ENCODE data around the gene C10orf143. TPM values are rescaled to one million over a fixed set of nuclear protein-coding genes. Genes with fewer than 3 reads are reported as not detected.

The C10orf143 gene
- total RNA-seq, 3 donors from 2014 or later, result 3.0 to 4.5 (median 4.2) TPM

DNA sequence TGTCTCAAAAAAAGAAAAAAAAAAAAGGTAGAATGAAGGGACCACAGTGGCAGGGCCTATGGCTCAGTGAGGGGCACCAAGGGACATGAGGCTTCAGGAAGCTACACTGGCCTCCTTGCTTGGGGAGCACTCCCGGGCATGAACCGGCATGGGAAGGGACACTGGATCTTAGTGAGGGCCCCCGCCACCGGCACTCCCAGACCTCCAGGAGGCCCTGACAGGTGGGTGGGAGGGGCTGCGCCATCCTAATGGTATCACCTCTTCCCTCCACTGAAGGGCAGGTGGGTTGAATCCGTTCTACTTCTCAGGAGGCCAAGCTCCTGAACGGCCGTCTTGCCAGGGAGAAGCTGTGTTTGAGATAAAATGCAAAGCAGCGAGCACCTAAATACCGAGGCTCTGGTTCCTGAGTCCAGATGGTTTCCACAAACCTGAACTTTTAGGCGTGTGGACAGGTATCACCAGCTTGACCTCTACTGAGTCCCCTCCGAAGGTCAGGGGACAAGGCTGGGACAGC, 69.8 kb downstream of the C10orf143 start:
- H3K36me3 Mint-ChIP-seq (ENCODE audit: insufficient read depth), result no peaks in the 10 kb centered on the region
- DNase-seq, result no peak
- ATAC-seq, result no peak
- H3K9me3 Mint-ChIP-seq, result no peaks in the 10 kb centered on the region
- no peaks in the 10 kb centered on the region for H3K4me1 Mint-ChIP-seq (ENCODE audit: low read depth)
- no peak overlapping the region for H3K4me3 Mint-ChIP-seq
- peaks cover 17% of the 10 kb centered on the region for H3K27me3 Mint-ChIP-seq (ENCODE audit: low read depth)

GRCh38 chr10:130040351-130040750, 70.3 kb downstream of the C10orf143 start:
- H3K4me3 Mint-ChIP-seq, result no peak overlapping the region
- H3K36me3 Mint-ChIP-seq (ENCODE audit: insufficient read depth), result no peaks in the 10 kb centered on the region
- no peaks in the 10 kb centered on the region for H3K9me3 Mint-ChIP-seq
- H3K4me1 Mint-ChIP-seq (ENCODE audit: low read depth), result no peaks in the 10 kb centered on the region
- no peak for DNase-seq
- H3K27me3 Mint-ChIP-seq (ENCODE audit: low read depth), result peaks cover 17% of the 10 kb centered on the region
- ATAC-seq, result no peak

- no peak overlapping the region for H3K4me3 Mint-ChIP-seq
- H3K27me3 Mint-ChIP-seq (ENCODE audit: low read depth), result peaks cover 19% of the 10 kb centered on the region
- ATAC-seq (no peak), DNase-seq (no peak)
- no peaks in the 10 kb centered on the region for H3K9me3 Mint-ChIP-seq
- H3K4me1 Mint-ChIP-seq (ENCODE audit: low read depth), result no peaks in the 10 kb centered on the region
- no peaks in the 10 kb centered on the region for H3K36me3 Mint-ChIP-seq (ENCODE audit: insufficient read depth)
Measured at GRCh38 chr10:130039141-130039540, 71.5 kb downstream of the C10orf143 start.

- no peak overlapping the region for H3K4me3 Mint-ChIP-seq
- no peaks in the 10 kb centered on the region for H3K36me3 Mint-ChIP-seq (ENCODE audit: insufficient read depth)
- H3K4me1 Mint-ChIP-seq (ENCODE audit: low read depth), result no peaks in the 10 kb centered on the region
- no peaks in the 10 kb centered on the region for H3K9me3 Mint-ChIP-seq
- DNase-seq, result no peak
- ATAC-seq, result no peak
- peaks cover 18% of the 10 kb centered on the region for H3K27me3 Mint-ChIP-seq (ENCODE audit: low read depth)
Measured at GRCh38 chr10:130038611-130039109, 72.0 kb downstream of the C10orf143 start.

GRCh38 chr10:130038019-130038555, 72.5 kb downstream of the C10orf143 start:
- ATAC-seq (no peak), DNase-seq (no peak)
- Mint-ChIP-seq H3K9me3 (no peaks in the 10 kb centered on the region), H3K27me3 (ENCODE audit: low read depth) (peaks cover 13% of the 10 kb centered on the region), H3K4me1 (ENCODE audit: low read depth) (no peaks in the 10 kb centered on the region), H3K4me3 (no peak overlapping the region), H3K36me3 (ENCODE audit: insufficient read depth) (no peaks in the 10 kb centered on the region)

- no peak for DNase-seq
Measured at GRCh38 chr10:130037169-130037661, 73.4 kb downstream of the C10orf143 start.

GRCh38 chr10:130036296-130037065, 74.1 kb downstream of the C10orf143 start:
- ATAC-seq, result no peak
- peaks cover 13% of the 10 kb centered on the region for H3K27me3 Mint-ChIP-seq (ENCODE audit: low read depth)
- no peaks in the 10 kb centered on the region for H3K9me3 Mint-ChIP-seq
- no peaks in the 10 kb centered on the region for H3K4me1 Mint-ChIP-seq (ENCODE audit: low read depth)
- DNase-seq, result no peak
- H3K36me3 Mint-ChIP-seq (ENCODE audit: insufficient read depth), result no peaks in the 10 kb centered on the region
- no peak overlapping the region for H3K4me3 Mint-ChIP-seq

More at GRCh38 chr10:130037169-130037661, 73.4 kb downstream of the C10orf143 start:
- Mint-ChIP-seq H3K9me3 (no peaks in the 10 kb centered on the region), H3K36me3 (ENCODE audit: insufficient read depth) (no peaks in the 10 kb centered on the region), H3K4me1 (ENCODE audit: low read depth) (no peaks in the 10 kb centered on the region), H3K4me3 (no peak overlapping the region), H3K27me3 (ENCODE audit: low read depth) (peaks cover 13% of the 10 kb centered on the region)
- no peak for ATAC-seq

DNA sequence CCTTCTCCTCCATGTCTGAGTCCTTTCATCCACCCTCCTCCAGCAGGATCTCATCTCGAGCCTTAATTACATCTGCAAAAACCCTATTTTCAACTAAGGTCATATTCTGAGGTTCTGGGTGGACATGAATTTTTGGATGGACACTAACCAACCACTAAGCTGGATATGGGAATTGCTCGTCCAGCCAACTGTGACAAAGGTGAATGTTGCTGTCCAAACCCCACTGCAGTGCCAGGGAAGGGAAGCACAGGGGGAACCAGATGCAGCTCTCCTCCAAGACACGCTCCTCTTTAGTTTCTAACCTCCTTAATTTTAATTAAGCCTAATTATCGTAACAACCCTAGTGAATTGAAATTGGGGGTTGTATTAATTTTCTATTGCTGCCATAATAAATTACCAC, 81.4 kb downstream of the C10orf143 start:
- H3K27me3 Mint-ChIP-seq (ENCODE audit: low read depth), result peaks cover 5% of the 10 kb centered on the region
- no peaks in the 10 kb centered on the region for H3K4me1 Mint-ChIP-seq (ENCODE audit: low read depth)
- ATAC-seq (no peak), DNase-seq (no peak)
- no peaks in the 10 kb centered on the region for H3K9me3 Mint-ChIP-seq
- H3K36me3 Mint-ChIP-seq (ENCODE audit: insufficient read depth), result no peaks in the 10 kb centered on the region
- no peak overlapping the region for H3K4me3 Mint-ChIP-seq

- Mint-ChIP-seq H3K27me3 (ENCODE audit: low read depth) (peaks cover 3% of the 10 kb centered on the region), H3K4me1 (ENCODE audit: low read depth) (no peaks in the 10 kb centered on the region), H3K9me3 (no peaks in the 10 kb centered on the region), H3K36me3 (ENCODE audit: insufficient read depth) (no peaks in the 10 kb centered on the region), H3K4me3 (no peak overlapping the region)
- ATAC-seq (peak in 1 of 2 donors; percentile 14), DNase-seq (no peak)
Measured at GRCh38 chr10:130028465-130028819, 82.2 kb downstream of the C10orf143 start.

DNA sequence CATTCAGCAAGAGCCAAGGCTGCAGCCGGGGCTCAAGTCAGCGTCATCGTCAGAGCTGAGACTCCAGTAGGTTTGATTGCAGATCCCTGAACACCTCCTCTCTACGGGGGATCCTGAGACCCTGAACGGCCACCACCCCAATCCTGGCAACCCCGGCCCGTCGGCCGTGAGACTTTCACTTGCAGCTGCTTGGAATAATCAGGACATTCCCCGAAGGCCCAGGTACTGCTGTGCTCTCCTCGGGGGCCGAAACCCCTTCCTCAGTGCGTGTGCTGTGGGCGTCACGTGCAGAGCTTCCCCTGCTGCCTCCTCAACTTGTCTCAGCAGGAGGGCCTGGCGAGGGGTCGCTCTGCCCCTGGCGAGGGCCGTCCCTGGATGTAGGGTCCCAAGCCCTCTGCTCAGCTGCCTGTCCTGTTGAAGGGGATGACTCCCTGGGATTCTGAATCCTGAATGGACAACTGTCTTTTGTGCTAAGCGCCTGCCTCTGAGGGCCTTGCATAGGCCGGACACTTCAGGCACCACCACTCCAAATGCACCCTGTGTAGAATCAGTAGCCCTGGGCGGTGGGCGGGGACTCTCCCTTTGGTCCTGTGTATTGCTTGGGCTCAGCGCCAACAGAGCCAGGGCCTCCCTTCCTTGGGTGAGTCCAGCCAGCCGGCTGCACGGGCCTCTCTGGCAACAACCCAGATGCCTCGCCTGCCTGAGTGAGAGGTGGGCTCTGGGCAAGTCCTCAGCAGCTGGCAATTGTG, 82.7 kb downstream of the C10orf143 start:
- Mint-ChIP-seq H3K27me3 (ENCODE audit: low read depth) (peaks cover 3% of the 10 kb centered on the region), H3K4me1 (ENCODE audit: low read depth) (no peaks in the 10 kb centered on the region), H3K9me3 (no peaks in the 10 kb centered on the region), H3K36me3 (ENCODE audit: insufficient read depth) (no peaks in the 10 kb centered on the region), H3K4me3 (no peak overlapping the region)
- peak in 1 of 2 donors; percentile 14 for ATAC-seq
- DNase-seq, result no peak

GRCh38 chr10:130026670-130027456, 83.8 kb downstream of the C10orf143 start:
- Mint-ChIP-seq H3K4me1 (ENCODE audit: low read depth) (no peaks in the 10 kb centered on the region), H3K27me3 (ENCODE audit: low read depth) (peaks cover 3% of the 10 kb centered on the region), H3K36me3 (ENCODE audit: insufficient read depth) (no peaks in the 10 kb centered on the region), H3K9me3 (no peaks in the 10 kb centered on the region), H3K4me3 (no peak overlapping the region)
- ATAC-seq (no peak), DNase-seq (no peak)

DNA sequence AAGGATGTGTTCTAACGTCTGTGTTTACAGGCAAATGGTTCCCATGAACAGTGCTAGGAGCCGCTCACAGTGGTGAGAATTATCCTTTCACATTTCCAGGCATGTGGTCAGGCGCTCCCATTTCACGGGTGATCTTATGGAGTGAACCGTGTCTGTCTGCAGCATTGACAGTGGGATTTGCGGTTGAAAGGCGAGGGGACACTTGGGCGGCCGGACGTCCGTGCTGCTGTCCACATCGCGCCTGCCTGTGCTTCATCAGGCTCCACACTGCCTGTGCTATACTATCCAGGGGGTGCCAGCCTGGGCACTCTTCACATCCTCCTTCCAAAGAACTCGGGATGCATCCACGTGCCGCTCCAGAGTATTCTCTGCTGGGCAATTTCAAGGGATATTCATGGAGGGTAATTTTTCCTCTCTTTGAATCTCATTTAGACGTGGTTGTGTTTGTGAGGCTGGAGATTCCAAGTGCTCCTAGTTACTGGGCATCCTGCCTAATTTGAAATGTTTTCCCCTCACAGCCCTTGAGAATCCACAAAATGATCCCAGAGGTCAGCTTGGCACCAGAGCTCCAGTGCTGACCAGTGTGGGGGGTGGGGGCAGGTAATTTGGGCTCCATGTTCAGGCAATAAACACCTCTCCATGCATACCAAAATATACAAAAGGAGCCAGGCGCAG, 84.7 kb downstream of the C10orf143 start:
- DNase-seq (no peak), ATAC-seq (no peak)
- H3K36me3 Mint-ChIP-seq (ENCODE audit: insufficient read depth), result no peaks in the 10 kb centered on the region
- no peak overlapping the region for H3K4me3 Mint-ChIP-seq
- no peaks in the 10 kb centered on the region for H3K9me3 Mint-ChIP-seq
- H3K27me3 Mint-ChIP-seq (ENCODE audit: low read depth), result peaks cover 3% of the 10 kb centered on the region
- H3K4me1 Mint-ChIP-seq (ENCODE audit: low read depth), result no peaks in the 10 kb centered on the region

GRCh38 chr10:130025326-130025725, 85.3 kb downstream of the C10orf143 start:
- Mint-ChIP-seq H3K36me3 (ENCODE audit: insufficient read depth) (no peaks in the 10 kb centered on the region), H3K4me3 (no peak overlapping the region), H3K9me3 (no peaks in the 10 kb centered on the region), H3K4me1 (ENCODE audit: low read depth) (no peaks in the 10 kb centered on the region), H3K27me3 (ENCODE audit: low read depth) (peaks cover 3% of the 10 kb centered on the region)
- DNase-seq (no peak), ATAC-seq (no peak)

All from activated T-cell treated with anti-CD3 and anti-CD28 coated beads, Interleukin-2, amount 50 U/mL, for 4 hours (primary cell).